HL-60/S4 treated with retinoic acid at 250 ng/mL for 4 days and 3 days (cell line): ENCODE data around the gene MAP7.
"Not testable (repeated sequence)": the region's sequence is repeated elsewhere in the genome, so short reads cannot be mapped to it uniquely, and the experiment has no call there.

Source experiments
- in situ Hi-C: fragments of 300-500 bp; cut with MboI; formaldehyde crosslinking; loops from 2 replicates; pipeline ENCODE4 v1.7.0; 2022; ENCODE audit warnings: low sequenced_read_pairs

Gene MAP7

GRCh38 chr6:136401236-136401635 lies 149.0 kb downstream of the MAP7 start:
- in situ Hi-C loops = not testable (repeated sequence)

GRCh38 chr6:136398453-136398852 lies 151.8 kb downstream of the MAP7 start:
- in situ Hi-C loops = no loop called here

- in situ Hi-C loops = no loop called here
These were observed 153.3 kb downstream of the MAP7 start for GRCh38 chr6:136396908-136397307.

GRCh38 chr6:136390959-136391358 lies 159.3 kb downstream of the MAP7 start:
- in situ Hi-C loops = not testable (repeated sequence)

- in situ Hi-C loops = no loop called here
These were observed 162.9 kb downstream of the MAP7 start for GRCh38 chr6:136387316-136387715.

GRCh38 chr6:136383268-136383937 lies 166.8 kb downstream of the MAP7 start:
- in situ Hi-C loops = no loop called here

- in situ Hi-C loops = no loop called here
These were observed 167.5 kb downstream of the MAP7 start for GRCh38 chr6:136382676-136383252.

- in situ Hi-C loops = no loop called here
These were observed 171.3 kb downstream of the MAP7 start for GRCh38 chr6:136378888-136379287.

- in situ Hi-C loops = not testable (repeated sequence)
These were observed 174.4 kb downstream of the MAP7 start for GRCh38 chr6:136375836-136376235.

GRCh38 chr6:136371959-136372358 lies 178.3 kb downstream of the MAP7 start:
- in situ Hi-C loops = no loop called here

- in situ Hi-C loops = no loop called here
These were observed 179.1 kb downstream of the MAP7 start for GRCh38 chr6:136370988-136371728.

GRCh38 chr6:136365776-136366354 lies 184.4 kb downstream of the MAP7 start:
- in situ Hi-C loops = no loop called here

GRCh38 chr6:136362421-136363356 lies 187.5 kb downstream of the MAP7 start:
- in situ Hi-C loops = no loop called here

GRCh38 chr6:136361787-136362186 lies 188.4 kb downstream of the MAP7 start:
- in situ Hi-C loops = no loop called here

GRCh38 chr6:136360783-136361182 lies 189.4 kb downstream of the MAP7 start:
- in situ Hi-C loops = no loop called here

- in situ Hi-C loops = no loop called here
These were observed 190.4 kb downstream of the MAP7 start for GRCh38 chr6:136359851-136360250.

- in situ Hi-C loops = no loop called here
These were observed 198.6 kb downstream of the MAP7 start for GRCh38 chr6:136351518-136352110.

- in situ Hi-C loops = no loop called here
These were observed 199.3 kb downstream of the MAP7 start for GRCh38 chr6:136350914-136351313.

GRCh38 chr6:136347847-136348246 lies 202.4 kb downstream of the MAP7 start:
- in situ Hi-C loops = no loop called here

GRCh38 chr6:136345145-136345544 lies 205.1 kb downstream of the MAP7 start:
- in situ Hi-C loops = no loop called here
